Stimulated activated CD8-positive, alpha-beta memory T cell treated with anti-CD3 and anti-CD28 coated beads, Interleukin-2, amount 100 ng/mL, for 48 hours (primary cell): Measurements from ENCODE around the gene CD22.

Experiments
- DNase-seq, 2 donors: peaks; one replicate each; pipeline ENCODE4 v3.0.0-alpha.2; 2020; ENCODE audit warnings: low read depth in 2 of 2

CD22 gene

DNA sequence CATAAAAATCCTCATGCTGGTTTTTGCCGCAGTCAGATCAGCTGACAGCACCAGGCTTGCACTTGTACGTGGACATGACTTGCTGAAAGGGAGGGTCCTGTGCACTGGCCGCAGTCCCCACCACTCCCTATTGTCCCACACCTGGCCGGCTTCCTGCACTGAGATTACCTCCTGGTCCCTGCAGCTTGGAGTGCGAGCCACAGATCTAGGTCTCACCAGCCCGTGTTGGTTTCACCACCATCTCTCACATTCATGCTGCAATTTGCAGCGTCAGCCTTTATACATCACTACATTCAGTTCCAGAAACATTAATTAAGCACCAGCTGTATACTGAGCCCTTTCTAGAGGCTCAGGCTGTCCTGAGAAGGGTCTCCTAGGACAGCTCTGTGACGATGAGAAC lies 15.0 kb upstream of the CD22 start:
- no peak for DNase-seq

- DNase-seq: no peak
Measured at GRCh38 chr19:35314858-35315470, 14.0 kb upstream of the CD22 start.

GRCh38 chr19:35315883-35316282 lies 13.1 kb upstream of the CD22 start:
- no peak for DNase-seq

GRCh38 chr19:35316560-35316959 lies 12.4 kb upstream of the CD22 start:
- DNase-seq: no peak

- no peak for DNase-seq
Measured at GRCh38 chr19:35317464-35318043, 11.4 kb upstream of the CD22 start.

GRCh38 chr19:35318679-35319448 lies 10.1 kb upstream of the CD22 start:
- DNase-seq: no peak

- no peak for DNase-seq
Measured at GRCh38 chr19:35320065-35320713, 8.8 kb upstream of the CD22 start.

GRCh38 chr19:35321291-35321690 lies 7.7 kb upstream of the CD22 start:
- DNase-seq: no peak

- no peak for DNase-seq
Measured at GRCh38 chr19:35322014-35322413, 7.0 kb upstream of the CD22 start.

DNA sequence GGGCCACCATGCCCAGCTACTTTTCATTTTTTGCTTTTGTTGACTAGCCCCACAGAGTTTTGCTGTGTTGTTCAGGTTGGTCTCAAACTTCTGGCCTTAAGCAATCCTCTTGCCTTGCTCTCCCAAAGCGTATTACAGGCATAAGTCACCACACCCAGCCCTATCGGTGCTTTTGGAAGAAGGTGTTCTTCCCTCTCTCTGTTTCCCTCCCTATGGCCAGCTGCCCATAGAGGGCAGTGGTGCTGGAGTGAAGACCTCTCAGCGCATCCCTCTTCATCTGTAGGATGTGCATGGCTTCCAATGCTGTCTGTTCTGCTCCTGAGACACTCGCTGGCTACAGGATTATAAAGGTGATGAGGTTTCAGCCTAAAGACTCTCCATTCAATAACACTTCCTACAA lies 1.3 kb upstream of the CD22 start:
- DNase-seq: no peak

GRCh38 chr19:35329323-35329722 lies 336 bp downstream of the CD22 start:
- DNase-seq: no peak

DNA sequence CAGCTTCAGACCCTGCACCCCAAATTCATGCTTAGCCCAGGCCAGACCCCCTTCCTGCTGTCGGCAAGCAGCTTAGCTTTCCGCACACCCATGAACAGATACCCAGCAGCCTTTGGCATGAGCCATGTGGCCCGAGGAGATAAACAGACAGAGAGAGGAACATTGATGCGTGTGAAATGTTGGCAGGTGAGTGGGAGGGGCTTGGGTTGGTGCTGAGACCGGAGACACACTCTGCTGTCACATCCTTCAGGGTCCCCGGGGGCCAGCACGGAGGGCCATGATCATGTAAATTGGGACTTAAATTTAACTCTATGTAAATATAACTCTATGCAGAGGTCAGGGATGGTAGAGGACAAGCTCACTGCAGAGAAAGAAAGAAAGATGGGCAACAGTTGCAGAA lies 1.5 kb downstream of the CD22 start:
- DNase-seq: no peak

DNA sequence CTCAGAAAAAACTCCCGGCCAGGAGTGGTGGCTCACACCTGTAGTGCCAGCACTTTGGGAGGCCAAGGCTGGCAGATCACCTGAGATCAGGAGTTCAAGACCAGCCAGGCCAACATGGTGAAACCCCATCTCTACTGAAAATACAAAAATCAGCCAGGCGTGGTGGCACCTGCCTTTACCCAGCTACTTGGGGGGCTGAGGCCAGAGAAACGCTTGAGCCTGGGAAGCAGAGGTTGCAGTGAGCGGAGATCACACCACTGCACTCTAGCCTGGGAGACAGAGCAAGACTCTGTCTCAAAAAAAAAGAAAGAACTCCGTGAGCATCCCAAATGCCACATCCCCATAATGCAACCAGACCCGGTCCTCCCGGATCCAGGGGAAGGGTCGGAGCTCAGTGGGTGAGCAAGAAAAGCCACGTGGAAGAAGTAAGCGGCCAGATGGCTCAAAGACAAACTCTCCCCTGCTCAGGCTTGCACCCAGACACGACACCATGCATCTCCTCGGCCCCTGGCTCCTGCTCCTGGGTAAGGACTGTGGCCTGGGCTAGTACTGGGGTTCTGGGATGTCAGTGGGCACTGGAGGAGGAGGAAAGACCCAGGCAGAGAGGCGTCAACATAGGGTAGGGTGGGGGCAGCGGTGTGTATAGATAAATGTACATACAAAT lies 2.7 kb downstream of the CD22 start:
- no peak for DNase-seq

DNA sequence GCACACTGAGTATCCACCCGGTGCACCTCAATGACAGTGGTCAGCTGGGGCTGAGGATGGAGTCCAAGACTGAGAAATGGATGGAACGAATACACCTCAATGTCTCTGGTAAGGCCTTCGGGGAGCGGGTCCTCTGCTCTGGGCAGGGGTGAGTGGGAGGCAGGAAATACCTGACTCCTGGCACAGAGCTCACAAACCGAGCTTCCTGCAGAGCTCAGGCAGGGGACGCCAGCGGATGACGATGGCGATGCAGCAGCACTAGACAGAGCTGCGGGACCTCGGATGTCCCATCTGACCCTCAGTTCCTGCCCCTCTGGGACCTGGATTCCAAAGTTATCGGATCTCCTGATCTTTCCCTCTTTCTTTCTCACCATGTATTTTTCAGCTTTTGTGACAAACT lies 3.8 kb downstream of the CD22 start:
- DNase-seq: no peak

- DNase-seq: no peak
Measured at GRCh38 chr19:35334144-35334753, 5.3 kb downstream of the CD22 start.

- no peak for DNase-seq
Measured at GRCh38 chr19:35336166-35336955, 7.4 kb downstream of the CD22 start.

DNA sequence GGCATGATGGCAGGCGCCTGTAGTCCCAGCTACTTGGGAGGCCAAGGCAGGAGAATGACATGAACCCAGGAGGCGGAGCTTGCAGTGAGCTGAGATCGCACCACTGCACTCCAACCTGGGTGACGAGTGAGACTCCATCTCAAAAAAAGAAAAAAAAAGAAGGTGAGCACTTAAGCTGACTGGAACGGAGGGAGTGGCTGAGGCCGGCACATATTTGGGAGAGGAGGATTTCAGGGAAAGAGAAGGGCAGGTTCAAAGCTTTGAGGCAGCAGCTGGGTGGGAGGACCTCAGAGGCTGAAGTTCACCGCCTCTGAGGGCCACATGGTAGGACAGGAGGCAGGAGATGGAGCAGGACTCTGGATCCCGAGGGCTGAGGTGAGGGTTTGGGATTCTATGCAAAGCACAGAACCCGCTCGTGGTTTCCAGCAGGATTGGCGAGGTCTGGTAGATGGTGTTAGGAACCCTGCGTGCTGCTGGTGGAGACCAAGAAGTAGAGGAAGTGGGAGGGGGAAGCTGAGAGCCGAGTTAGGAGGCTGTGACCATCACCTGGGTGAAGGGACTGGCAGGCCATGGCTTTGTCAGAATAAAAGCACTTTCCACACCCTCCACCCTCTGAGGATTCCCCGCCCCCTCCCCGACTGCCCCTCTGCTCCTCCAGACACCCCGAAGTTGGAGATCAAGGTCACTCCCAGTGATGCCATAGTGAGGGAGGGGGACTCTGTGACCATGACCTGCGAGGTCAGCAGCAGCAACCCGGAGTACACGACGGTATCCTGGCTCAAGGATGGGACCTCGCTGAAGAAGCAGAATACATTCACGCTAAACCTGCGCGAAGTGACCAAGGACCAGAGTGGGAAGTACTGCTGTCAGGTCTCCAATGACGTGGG lies 8.4 kb downstream of the CD22 start:
- DNase-seq: no peak

GRCh38 chr19:35337984-35338296 lies 9.0 kb downstream of the CD22 start:
- DNase-seq: no peak

GRCh38 chr19:35340431-35340830 lies 11.4 kb downstream of the CD22 start:
- DNase-seq: no peak

GRCh38 chr19:35341006-35341405 lies 12.0 kb downstream of the CD22 start:
- no peak for DNase-seq
